GM12878 (cell line): Measurements from ENCODE around the gene ECI1. TPM values are rescaled to one million over a fixed set of nuclear protein-coding genes. Genes with fewer than 3 reads are reported as not detected.

Source experiments
- ATAC-seq: fragments of 200-7000 bp; cut with Tn5 transposase; 3 replicates; pipeline ENCODE4 v1.9.1; 2020; ENCODE audit warnings: mild to moderate bottlenecking, moderate library complexity
- BruUV-seq: library from RNA; stranded (reverse); fragments of 400-500 nt; replicated peaks from 2 replicates; lab custom pipeline; 2021; lab: Mats Ljungman, UMichigan
- CTCF ChIA-PET: fragments of 300-600 bp; sonication (Branson Sonifier 250); formaldehyde crosslinking; extraction: SDS; loops from one replicate; lab custom pipeline; 2021; ENCODE audit warnings: inconsistent platforms; lab: Yijun Ruan, JAX
- POLR2A ChIA-PET: fragments of 350-600 bp; formaldehyde crosslinking; extraction: SDS; loops from one replicate; lab custom pipeline; 2021; ENCODE audit warnings: inconsistent platforms; lab: Charles Lee
- RAD21 ChIA-PET: fragments of 300-600 bp; sonication (Branson Sonifier 250); formaldehyde crosslinking; loops from one replicate; lab custom pipeline; 2023; ENCODE audit warnings: antibody characterized with exemption; ENCODE audit not compliant: unreplicated experiment; lab: Charles Lee
- SMC1A ChIA-PET: fragments of 300-600 bp; sonication (Branson Sonifier 250); formaldehyde crosslinking; loops from one replicate; lab custom pipeline; 2023; ENCODE audit not compliant: unreplicated experiment, uncharacterized antibody; lab: Charles Lee
- DNase-seq: peaks from one replicate; pipeline ENCODE4 v3.0.0-alpha.2; 2011; ENCODE audit warnings: low read depth, low spot score
- FAIRE-seq: peaks from 3 replicates; lab custom pipeline; 2011; peaks lifted over from hg19 to GRCh38; lab: Jason Lieb, UNC
- H2AFZ ChIP-seq: 2 replicates; pipeline ENCODE4 v1.6.0; 2011; ENCODE audit warnings: low read depth, low read length, control low read depth; ENCODE audit not compliant: control insufficient read depth
- H3K27ac ChIP-seq: 2 replicates; pipeline ENCODE4 v1.5.1; 2011; ENCODE audit warnings: control low read depth; ENCODE audit not compliant: control insufficient read depth, insufficient read depth
- H3K27me3 ChIP-seq, 2 experiments: replicated peaks in 1 of 2; 2 replicates each; pipeline versions ENCODE4 v1.6.0 to v1.6.1; 2011; ENCODE audit warnings: low read length in 1 of 2; ENCODE audit not compliant: control insufficient read depth in 2 of 2, insufficient read depth in 2 of 2
- H3K36me3 ChIP-seq, 2 experiments: 2 replicates each; pipeline ENCODE4 v1.5.1; 2011; ENCODE audit warnings: low read length in 1 of 2; ENCODE audit not compliant: control insufficient read depth in 2 of 2, insufficient read depth in 2 of 2
- H3K4me1 ChIP-seq: 2 replicates; pipeline ENCODE4 v1.6.1; 2011; ENCODE audit warnings: mild to moderate bottlenecking, low read length, moderate library complexity, mixed read lengths; ENCODE audit not compliant: control insufficient read depth, insufficient read depth
- H3K4me2 ChIP-seq: 2 replicates; pipeline ENCODE4 v1.6.0; 2011; ENCODE audit warnings: control low read depth; ENCODE audit not compliant: control insufficient read depth, insufficient read depth
- H3K4me3 ChIP-seq: fragments of 200-600 bp; sonication (generic); 2 replicates; pipeline ENCODE4 v1.5.1; 2016
- H3K79me2 ChIP-seq: 2 replicates; pipeline ENCODE4 v1.6.0; 2011; ENCODE audit warnings: low read length; ENCODE audit not compliant: control insufficient read depth, insufficient read depth
- H3K9ac ChIP-seq: 2 replicates; pipeline ENCODE4 v1.8.0; 2011; ENCODE audit warnings: low read length, control low read depth, mixed read lengths; ENCODE audit not compliant: control insufficient read depth, insufficient read depth
- H3K9me3 ChIP-seq: replicated peaks from 3 replicates; pipeline ENCODE4 v1.5.1; 2011; ENCODE audit warnings: mild to moderate bottlenecking, low read length; ENCODE audit not compliant: control insufficient read depth, insufficient read depth
- H4K20me1 ChIP-seq: 2 replicates; pipeline ENCODE4 v1.6.0; 2011; ENCODE audit not compliant: control insufficient read depth, insufficient read depth
- BRCA1 ChIP-seq: IDR thresholded peaks from 2 replicates; pipeline ENCODE4 v1.6.1; 2011; ENCODE audit warnings: low read depth, low read length, improper control_type of control experiment
- HDAC6 ChIP-seq: fragments of 200-600 bp; sonication (generic); IDR thresholded peaks from one replicate; pipeline ENCODE4 v1.8.0; 2017; ENCODE audit warnings: antibody characterized with exemption; ENCODE audit not compliant: unreplicated experiment
- NFYA ChIP-seq: IDR thresholded peaks from 2 replicates; pipeline ENCODE4 v1.6.1; 2011; ENCODE audit warnings: low read depth, mild to moderate bottlenecking, low read length, improper control_type of control experiment, borderline replicate concordance
- RB1 ChIP-seq: fragments of 450-650 bp; formaldehyde crosslinking; IDR thresholded peaks from 2 replicates; pipeline ENCODE4 v1.6.1; 2017; ENCODE audit warnings: mild to moderate bottlenecking, borderline replicate concordance
- SPI1 ChIP-seq: IDR thresholded peaks from 2 replicates; pipeline ENCODE4 v1.6.1; 2011; ENCODE audit warnings: low read depth, mild to moderate bottlenecking, low read length, moderate library complexity, borderline replicate concordance; ENCODE audit not compliant: insufficient read depth
- WGBS: methylation state at CpG from one replicate; pipeline ENCODE4 v1.1.6; 2016; ENCODE audit warnings: low lambda C conversion rate; ENCODE audit not compliant: insufficient replicate concordance, insufficient coverage; ENCODE audit errors: missing lambda C conversion rate; 5-methylcytosine and 5-hydroxymethylcytosine counted together
- in situ Hi-C: fragments of 300-500 bp; cut with MboI; formaldehyde crosslinking; loops from 9 replicates; pipeline ENCODE4 v1.14.3; 2018; ENCODE audit warnings: mixed read lengths
- intact Hi-C: fragments of 100-400 bp; cut with micrococcal nuclease; formaldehyde crosslinking; loops from one replicate; pipeline ENCODE4 v1.14.2; 2022; ENCODE audit not compliant: unreplicated experiment
- polyA plus RNA-seq, 11 experiments: library from polyadenylated mRNA; depleted of rRNA in 4 of 11; unstranded in 6 of 11; stranded (reverse) in 5 of 11; fragments of >200 nt; fragmentation: Nextera tagmentation in 4 of 11; fragmentation: Illumina TruSeq in 1 of 11; extraction: Ambion mirVana in 4 of 11; extraction: Trizol in 1 of 11; gene quantifications; 1 replicate in 1 of 11; 2 replicates in 10 of 11; pipeline versions ENCODE4 v1.2.1 to v1.2.3, GENCODE V29; 2011 to 2016; ENCODE audit warnings: inconsistent platforms in 2 of 11, missing spikeins in 2 of 11, low read depth in 1 of 11
- total RNA-seq, 4 experiments: library from RNA; depleted of rRNA in 3 of 4; stranded (reverse); fragments of >200 nt in 3 of 4; fragmentation: Illumina TruSeq in 1 of 4; extraction: Trizol in 1 of 4; gene quantifications; 2 replicates each; pipeline versions ENCODE4 v1.2.1 to v1.2.3, GENCODE V29; 2013 to 2021
- TF ChIP-seq, protein P1 (sequence below): fragments of 450-650 bp; IDR thresholded peaks from 2 replicates; pipeline ENCODE4 v1.6.1; 2014; ENCODE audit warnings: mild to moderate bottlenecking
- TF ChIP-seq, protein P2 (sequence below): fragments of 450-650 bp; IDR thresholded peaks from 2 replicates; pipeline ENCODE4 v1.6.1; 2017; ENCODE audit warnings: borderline replicate concordance

Gene ECI1
- total and polyA plus RNA-seq, 10 of the 15 experiments (the other 5 are each of a cell fraction or from before 2014, with no cell fraction given) = 2.2 to 82.1 (median 24.8) TPM

DNA sequence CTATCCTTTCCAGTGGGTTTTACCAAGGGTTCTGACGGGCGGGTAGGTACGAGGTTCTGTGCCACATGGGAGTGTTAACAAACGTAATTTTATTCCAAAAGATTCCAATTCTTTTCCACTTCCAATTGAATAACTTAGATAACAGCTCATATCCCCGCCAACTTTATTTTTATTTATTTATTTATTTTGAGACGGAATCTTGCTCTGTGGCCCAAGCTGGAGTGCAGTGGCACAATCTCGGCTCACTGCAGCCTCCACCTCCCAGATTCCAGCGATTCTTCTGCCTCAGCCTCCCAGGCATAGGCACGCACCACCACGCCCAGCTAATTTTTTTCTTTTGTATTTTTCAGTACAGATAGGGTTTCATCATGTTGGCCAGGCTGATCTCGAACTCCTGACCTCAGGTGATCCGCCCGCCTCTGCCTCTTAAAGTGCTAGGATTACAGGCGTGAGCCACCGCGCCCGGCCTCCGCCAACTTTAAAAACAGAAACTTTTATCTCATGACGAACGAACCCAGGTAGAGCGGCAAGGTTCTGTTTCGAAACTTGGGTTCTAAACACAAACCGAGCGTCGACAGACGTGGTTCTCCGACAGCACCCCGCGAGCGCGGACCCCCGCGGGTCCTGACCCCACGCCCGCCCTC is 613 bp downstream of the ECI1 start (continued):
- TF ChIP-seq, protein P1, sequence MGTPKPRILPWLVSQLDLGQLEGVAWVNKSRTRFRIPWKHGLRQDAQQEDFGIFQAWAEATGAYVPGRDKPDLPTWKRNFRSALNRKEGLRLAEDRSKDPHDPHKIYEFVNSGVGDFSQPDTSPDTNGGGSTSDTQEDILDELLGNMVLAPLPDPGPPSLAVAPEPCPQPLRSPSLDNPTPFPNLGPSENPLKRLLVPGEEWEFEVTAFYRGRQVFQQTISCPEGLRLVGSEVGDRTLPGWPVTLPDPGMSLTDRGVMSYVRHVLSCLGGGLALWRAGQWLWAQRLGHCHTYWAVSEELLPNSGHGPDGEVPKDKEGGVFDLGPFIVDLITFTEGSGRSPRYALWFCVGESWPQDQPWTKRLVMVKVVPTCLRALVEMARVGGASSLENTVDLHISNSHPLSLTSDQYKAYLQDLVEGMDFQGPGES = no peak

DNA sequence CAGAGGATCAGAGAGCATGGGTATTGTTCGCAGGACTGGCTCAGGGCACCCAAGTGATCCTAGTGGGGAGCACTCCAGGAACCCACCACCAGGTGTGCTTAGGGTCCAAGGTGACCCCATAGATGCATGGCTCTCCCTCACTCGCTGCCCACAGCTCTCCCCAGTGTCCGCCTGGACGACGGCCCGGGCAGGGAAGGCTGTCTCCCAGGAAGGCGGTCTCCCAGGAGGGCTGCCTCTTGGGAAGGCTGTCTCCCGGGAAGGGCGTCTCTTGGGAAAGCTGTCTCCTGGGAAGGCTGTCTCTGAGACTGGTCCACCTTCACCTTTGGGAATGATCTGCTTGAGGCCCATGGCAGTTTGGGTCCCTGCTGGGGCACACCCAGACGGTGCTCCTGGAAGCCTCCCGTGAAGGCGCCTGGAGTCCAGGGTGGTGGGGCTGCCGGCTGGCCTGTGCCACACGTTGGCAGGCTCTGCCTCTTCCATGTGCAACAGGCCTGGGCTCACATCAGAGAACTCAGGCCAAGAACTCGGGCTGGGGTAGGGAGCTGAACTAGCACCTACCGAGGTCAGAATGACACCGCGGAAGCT is 5.0 kb downstream of the ECI1 start:
- FAIRE-seq (no peak), ATAC-seq (no peak), DNase-seq (no peak)
- CTCF ChIA-PET = no interaction called here
- BruUV-seq = no TSS peak
- in situ Hi-C loops = no loop called here
- peaks cover 0 to 22% of the 10 kb centered on the region in 2 experiments; a peak in 2 of 4 replicates for H3K36me3 ChIP-seq
- POLR2A ChIA-PET = interaction anchor here (1.2 kb wide), 1 partner anchor 16 kb away, joined by 3 read pairs; no protein-coding TSS in a partner anchor
- RAD21 ChIA-PET = no interaction called here
- no peaks in the 10 kb centered on the region for H3K27me3 ChIP-seq
- no peak overlapping the region for H3K4me2 ChIP-seq
- SMC1A ChIA-PET = no interaction called here
- H3K9me3 ChIP-seq = no peaks in the 10 kb centered on the region
- no peak overlapping the region for H3K4me3 ChIP-seq
- no peak overlapping the region for H3K27ac ChIP-seq
- peaks cover 13% of the 10 kb centered on the region for H3K79me2 ChIP-seq
- H2AFZ ChIP-seq = no peak overlapping the region
- TF ChIP-seq NFYA (no peak), RB1 (no peak), SPI1 (no peak), BRCA1 (no peak), HDAC6 (no peak)
- TF ChIP-seq, protein P2, sequence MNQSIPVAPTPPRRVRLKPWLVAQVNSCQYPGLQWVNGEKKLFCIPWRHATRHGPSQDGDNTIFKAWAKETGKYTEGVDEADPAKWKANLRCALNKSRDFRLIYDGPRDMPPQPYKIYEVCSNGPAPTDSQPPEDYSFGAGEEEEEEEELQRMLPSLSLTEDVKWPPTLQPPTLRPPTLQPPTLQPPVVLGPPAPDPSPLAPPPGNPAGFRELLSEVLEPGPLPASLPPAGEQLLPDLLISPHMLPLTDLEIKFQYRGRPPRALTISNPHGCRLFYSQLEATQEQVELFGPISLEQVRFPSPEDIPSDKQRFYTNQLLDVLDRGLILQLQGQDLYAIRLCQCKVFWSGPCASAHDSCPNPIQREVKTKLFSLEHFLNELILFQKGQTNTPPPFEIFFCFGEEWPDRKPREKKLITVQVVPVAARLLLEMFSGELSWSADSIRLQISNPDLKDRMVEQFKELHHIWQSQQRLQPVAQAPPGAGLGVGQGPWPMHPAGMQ = no peak
- peaks cover 6% of the 10 kb centered on the region; the same call in 1 of the 2 replicates for H3K4me1 ChIP-seq
- WGBS = 91% methylated on average over 18 of the region's 18 CpGs
- H3K9ac ChIP-seq = no peak overlapping the region
- H4K20me1 ChIP-seq = no peaks in the 10 kb centered on the region
- intact Hi-C loops = no loop called here
